Omental fat pad (tissue), 4 donors: Measurements from ENCODE around the gene TICRR. TPM values are rescaled to one million over a fixed set of nuclear protein-coding genes. Genes with fewer than 3 reads are reported as not detected.
A peak's percentile ranks its signal among the peaks of the same experiment; 100 is the strongest.

Experiments
- ATAC-seq: fragments of 150-250 bp; one replicate; pipeline ENCODE4 v1.9.1; 2016; ENCODE audit warnings: mild to moderate bottlenecking, moderate library complexity; ENCODE audit not compliant: low FRiP score
- DNase-seq: peaks from one replicate; pipeline ENCODE4 v3.0.0-alpha.2; 2019; ENCODE audit warnings: low spot score
- total RNA-seq, 4 donors: library from RNA; depleted of rRNA; stranded (reverse); fragments of >200 nt; gene quantifications; one replicate each; pipeline ENCODE4 v1.1.0, GENCODE V29; 2016
- TF ChIP-seq, protein P1 (sequence below), 3 donors: fragments of 450-650 bp; IDR thresholded peaks; one replicate each; pipeline ENCODE4 v1.5.1; 2016 to 2017; ENCODE audit warnings: antibody characterized with exemption in 3 of 3, mild to moderate bottlenecking in 3 of 3, moderate library complexity in 2 of 3

The TICRR gene
- total RNA-seq, 4 donors from 2014 or later: 0.09 to 0.79 (median 0.36) TPM; not detected in 1

DNA sequence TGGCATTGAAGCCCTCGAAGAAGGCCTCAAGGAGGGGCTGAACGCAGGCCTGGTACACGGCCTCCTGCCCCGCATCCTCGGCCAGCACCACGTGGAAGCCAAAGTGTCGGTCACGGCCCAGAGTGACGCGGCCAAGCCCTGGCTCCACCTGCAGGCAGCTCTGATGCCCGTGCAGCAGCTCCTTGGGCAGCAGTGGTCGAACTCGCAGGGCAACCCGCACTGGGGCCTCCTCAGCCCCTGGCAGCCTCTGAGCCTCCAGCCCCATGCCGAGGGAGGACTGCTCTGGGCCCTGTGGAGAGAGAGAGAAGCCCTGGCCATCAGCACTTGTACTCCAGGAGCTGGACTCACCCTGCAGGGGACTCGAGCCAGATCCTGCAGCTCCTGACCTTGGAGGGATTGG, 77.4 kb downstream of the TICRR start:
- DNase-seq (no peak), ATAC-seq (no peak)
- TF ChIP-seq, protein P1, sequence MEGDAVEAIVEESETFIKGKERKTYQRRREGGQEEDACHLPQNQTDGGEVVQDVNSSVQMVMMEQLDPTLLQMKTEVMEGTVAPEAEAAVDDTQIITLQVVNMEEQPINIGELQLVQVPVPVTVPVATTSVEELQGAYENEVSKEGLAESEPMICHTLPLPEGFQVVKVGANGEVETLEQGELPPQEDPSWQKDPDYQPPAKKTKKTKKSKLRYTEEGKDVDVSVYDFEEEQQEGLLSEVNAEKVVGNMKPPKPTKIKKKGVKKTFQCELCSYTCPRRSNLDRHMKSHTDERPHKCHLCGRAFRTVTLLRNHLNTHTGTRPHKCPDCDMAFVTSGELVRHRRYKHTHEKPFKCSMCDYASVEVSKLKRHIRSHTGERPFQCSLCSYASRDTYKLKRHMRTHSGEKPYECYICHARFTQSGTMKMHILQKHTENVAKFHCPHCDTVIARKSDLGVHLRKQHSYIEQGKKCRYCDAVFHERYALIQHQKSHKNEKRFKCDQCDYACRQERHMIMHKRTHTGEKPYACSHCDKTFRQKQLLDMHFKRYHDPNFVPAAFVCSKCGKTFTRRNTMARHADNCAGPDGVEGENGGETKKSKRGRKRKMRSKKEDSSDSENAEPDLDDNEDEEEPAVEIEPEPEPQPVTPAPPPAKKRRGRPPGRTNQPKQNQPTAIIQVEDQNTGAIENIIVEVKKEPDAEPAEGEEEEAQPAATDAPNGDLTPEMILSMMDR (IDR thresholded peaks at IDR 0.05): no peak

GRCh38 chr15:89653578-89653977, 78.3 kb downstream of the TICRR start:
- DNase-seq (no peak), ATAC-seq (no peak)
- TF ChIP-seq, protein P1 (IDR thresholded peaks at IDR 0.05): no peak

GRCh38 chr15:89654301-89654761, 79.1 kb downstream of the TICRR start:
- ATAC-seq (no peak), DNase-seq (no peak)
- TF ChIP-seq, protein P1 (IDR thresholded peaks at IDR 0.05): no peak

GRCh38 chr15:89654847-89655805, 79.9 kb downstream of the TICRR start, which contains the start of gene KIF7:
Gene KIF7 (minus strand): TSS chr15:89655467. CDS start chr15:89652930, 2,537 bp downstream.
- ATAC-seq (peak; percentile 87), DNase-seq (no peak)
- TF ChIP-seq, protein P1 (IDR thresholded peaks at IDR 0.05): no peak

DNA sequence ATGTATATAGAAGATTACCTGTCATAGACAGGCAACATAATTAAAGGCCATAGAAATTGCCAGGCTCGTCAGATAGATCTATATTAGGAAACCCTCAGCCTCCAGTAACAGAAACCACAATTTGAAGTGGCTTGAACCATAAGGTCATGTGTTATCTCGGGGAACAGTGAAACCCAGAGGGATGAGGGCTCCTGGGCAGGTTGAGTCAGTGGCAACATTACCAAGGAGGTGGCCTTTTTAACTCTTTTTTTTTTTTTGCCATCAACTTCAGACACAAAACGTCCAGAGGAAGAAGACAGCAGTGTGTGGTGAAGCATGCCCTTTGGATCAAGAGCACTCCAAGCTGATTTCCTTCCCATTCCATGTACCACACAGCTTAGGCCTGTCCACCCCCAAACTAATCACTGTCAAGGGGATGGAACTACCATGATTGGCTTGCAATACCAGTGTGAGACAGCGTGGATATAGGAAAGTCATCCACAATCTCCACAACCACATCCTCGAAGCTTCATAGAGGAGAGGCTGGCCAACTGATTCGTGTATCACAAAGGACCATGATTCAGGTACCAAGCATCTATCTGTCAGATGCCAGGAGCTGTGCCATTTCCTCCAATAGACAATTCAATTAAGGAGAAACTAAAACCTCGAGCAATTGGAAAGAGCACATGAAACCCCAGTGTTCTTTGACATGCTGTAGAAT, 81.0 kb downstream of the TICRR start:
- no peak for DNase-seq
- no peak for ATAC-seq
- TF ChIP-seq, protein P1 (IDR thresholded peaks at IDR 0.05): no peak

DNA sequence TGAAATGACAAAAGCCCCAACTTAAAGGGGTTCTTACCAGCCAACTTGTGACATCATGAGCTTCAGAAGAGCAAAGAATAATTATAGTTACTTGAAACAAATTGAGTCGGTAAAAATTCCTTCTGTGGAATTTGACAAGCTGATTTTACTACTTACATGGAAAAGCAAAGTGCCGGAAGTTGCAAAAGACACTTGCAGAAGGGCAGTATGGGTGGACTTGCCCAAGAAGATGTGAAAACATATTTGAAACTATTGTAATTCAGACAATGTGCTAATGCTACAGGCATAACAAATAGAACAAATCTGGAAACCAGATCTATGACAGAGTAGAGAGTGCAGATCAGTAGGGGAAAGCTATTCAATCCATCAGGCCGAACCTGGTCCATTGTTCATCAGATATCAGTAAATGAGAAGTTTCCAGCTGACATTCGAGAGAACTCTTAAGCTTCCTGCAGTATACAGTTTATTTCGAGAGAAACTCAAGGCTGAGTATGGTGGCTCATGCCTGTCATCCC, 82.5 kb downstream of the TICRR start:
- ATAC-seq: no peak
- DNase-seq: no peak
- TF ChIP-seq, protein P1 (IDR thresholded peaks at IDR 0.05): no peak
